Stimulated activated CD4-positive, alpha-beta T cell treated with anti-CD3 and anti-CD28 coated beads, TNF-alpha, amount 100 ng/mL, for 1 hour (primary cell): Measurements from ENCODE around the gene RMDN3.

Experiments
- DNase-seq, 3 donors: peaks; one replicate each; pipeline ENCODE4 v3.0.0-alpha.2; 2020; ENCODE audit warnings: low read depth in 3 of 3, low spot score in 1 of 3

RMDN3 gene

GRCh38 chr15:40695469-40695890 lies 59.6 kb downstream of the RMDN3 start:
- DNase-seq, result no peak

GRCh38 chr15:40694688-40695468 lies 60.2 kb downstream of the RMDN3 start, which contains the start of gene RAD51:
RAD51 (plus strand) TSS chr15:40695174; CDS start chr15:40698759, 3,585 bp downstream.
- peak; percentile 67 to 89 (median 73) for DNase-seq

- no peak for DNase-seq
Observed at GRCh38 chr15:40693904-40694687, 61.0 kb downstream of the RMDN3 start.

GRCh38 chr15:40691737-40692136 lies 63.3 kb downstream of the RMDN3 start:
- DNase-seq, result no peak

DNA sequence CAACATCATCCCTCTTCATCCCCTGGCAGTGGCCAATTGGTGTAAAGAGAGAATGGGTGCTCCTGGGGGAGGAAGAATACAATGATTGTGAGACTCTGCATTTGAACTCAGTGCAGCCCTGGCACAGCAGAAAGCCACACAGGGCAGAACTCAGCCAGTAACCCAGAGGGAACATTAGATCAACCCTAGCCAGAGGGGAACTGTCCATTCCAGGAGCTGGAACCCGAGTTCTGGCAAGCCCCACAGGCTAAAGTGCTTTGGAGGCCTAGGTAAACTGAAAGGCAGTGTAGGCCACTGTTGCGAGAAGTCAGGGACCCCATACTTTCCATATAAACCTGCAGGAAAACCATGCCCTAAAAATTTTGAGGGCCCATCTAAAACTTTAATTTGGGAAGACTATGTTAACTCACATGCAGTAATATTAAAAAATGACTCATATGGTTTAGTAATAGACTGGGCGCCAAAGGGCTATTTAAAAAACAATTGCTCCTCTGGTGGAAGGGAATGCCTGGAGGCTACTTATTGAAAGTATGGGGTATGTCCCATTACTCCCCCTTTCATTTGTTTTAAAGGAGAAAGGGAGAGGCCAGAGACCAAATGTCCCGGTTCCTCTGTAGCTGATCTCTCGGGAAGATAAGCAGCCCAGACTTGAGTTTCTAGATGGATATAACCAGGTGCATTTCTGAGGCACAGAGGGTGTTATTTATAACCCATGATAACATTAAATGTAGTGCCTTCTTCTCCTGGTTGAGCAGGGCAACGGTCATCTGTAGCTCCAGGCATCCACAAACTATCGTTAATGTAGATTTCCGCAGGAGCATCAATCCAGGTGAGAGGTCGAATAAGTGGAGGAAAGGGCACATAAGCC lies 65.9 kb downstream of the RMDN3 start:
- DNase-seq, result no peak
